Heart left ventricle (tissue), 13 donors: ENCODE results near the gene BTG2.

Experiments used
- CTCF ChIP-seq, 12 donors: fragments of 200-600 bp; sonication (generic) in 4 of 12; IDR thresholded peaks; one replicate each; pipeline versions ENCODE4 v1.5.0 to v1.8.0; 2018 to 2022; ENCODE audit warnings: antibody characterized with exemption in 12 of 12, mild to moderate bottlenecking in 5 of 12
- POLR2A ChIP-seq, 2 donors: fragments of 450-650 bp; IDR thresholded peaks; one replicate each; pipeline ENCODE4 v1.6.1; 2017; ENCODE audit warnings: antibody characterized with exemption in 2 of 2, mild to moderate bottlenecking in 2 of 2, moderate library complexity in 2 of 2
- donor health status: ischemic (EF 13 %, LVEDD 7.1; RV severe dilation, severe dysfunction).
- donor health status: DM: no; HTN: yes; CAD: no.
- donor health status: DM: no; HTN: no; CAD: no.
- donor health status: ischemic (EF 25% LVEDD 6.9; RV normal size, moderate dysfunction).
- donor health status: ischemic (EF 25% LVEDD 5.7; RV mildly dilated, moderate dysfunction).
- donor health status: ischemic (EF 35%, LVEDD 5.7; RV mildly dilated, moderate dysfunction).
- donor health status: nonischemic (EF 11% LVEDD 7.7; RV severe dilation, severe dysfunction).
- donor health status: DM: yes; HTN: yes; CAD: no.
- donor health status: PGD.
- donor health status: ischemic (EF 29% LVEDD 5.4; RV normal size, mild dysfunction).
- donor health status: nonischemic (EF 23%, LVEDD 6.1; RV moderate dilation, normal function).

- TF ChIP-seq CTCF (IDR thresholded peaks at IDR 0.05) (peak in 1 of 12 donors; percentile 3), POLR2A (IDR thresholded peaks at IDR 0.05) (no peak)
Observed at GRCh38 chr1:203306965-203307541, 1.7 kb downstream of the BTG2 start.
